Activated naive CD8-positive, alpha-beta T cell treated with anti-CD3 and anti-CD28 coated beads, Interleukin-2, amount 50 U/mL, for 24 hours (primary cell): ENCODE results near the gene TUBGCP2.

Experiments used
- ATAC-seq: fragments of 150-1000 bp; cut with Tn5 transposase; one replicate; pipeline ENCODE4 v1.10.0; 2021
- DNase-seq: peaks from one replicate; pipeline ENCODE4 v3.0.0; 2021
- H3K27ac Mint-ChIP-seq: one replicate; pipeline ENCODE4 v1.8.0; 2021; ENCODE audit warnings: mild to moderate bottlenecking, mixed read lengths
- H3K27me3 Mint-ChIP-seq: one replicate; pipeline ENCODE4 v1.8.0; 2021; ENCODE audit warnings: mixed read lengths
- H3K36me3 Mint-ChIP-seq: one replicate; pipeline ENCODE4 v1.8.0; 2021; ENCODE audit warnings: low read depth, mixed read lengths
- H3K4me1 Mint-ChIP-seq: one replicate; pipeline ENCODE4 v1.8.0; 2021; ENCODE audit warnings: mixed read lengths
- H3K4me3 Mint-ChIP-seq: one replicate; pipeline ENCODE4 v1.8.0; 2021; ENCODE audit warnings: mild to moderate bottlenecking, moderate library complexity, mixed read lengths
- H3K9me3 Mint-ChIP-seq: one replicate; pipeline ENCODE4 v1.8.0; 2021; ENCODE audit warnings: mixed read lengths

TUBGCP2 gene

DNA sequence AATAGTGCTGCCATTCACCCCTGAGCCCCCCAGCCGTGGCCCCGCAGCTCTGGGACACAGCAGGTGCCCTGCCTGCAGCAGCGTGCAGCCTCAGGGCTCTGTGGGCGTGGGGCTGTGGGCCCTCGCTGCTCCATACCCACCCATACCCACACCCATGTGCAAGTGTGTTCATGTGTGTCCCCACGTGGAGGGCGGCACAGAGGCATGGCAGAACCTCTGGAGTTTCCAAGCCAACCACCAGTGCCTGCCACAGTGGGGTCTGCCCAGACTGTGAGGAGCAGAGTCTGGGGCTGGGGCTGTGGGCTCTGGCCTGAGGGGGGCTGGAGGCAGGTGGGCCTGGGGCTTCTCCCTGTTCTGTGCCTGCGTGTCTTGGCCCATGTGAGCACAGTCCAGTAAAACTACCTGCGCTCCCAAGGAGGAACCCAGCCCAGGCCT lies 40.9 kb upstream of the TUBGCP2 start:
- no peaks in the 10 kb centered on the region for H3K9me3 Mint-ChIP-seq
- H3K27me3 Mint-ChIP-seq, result peaks cover 25% of the 10 kb centered on the region
- H3K27ac Mint-ChIP-seq, result no peak overlapping the region
- H3K4me1 Mint-ChIP-seq, result peaks cover 2% of the 10 kb centered on the region
- no peaks in the 10 kb centered on the region for H3K36me3 Mint-ChIP-seq
- ATAC-seq (no peak), DNase-seq (no peak)
- H3K4me3 Mint-ChIP-seq, result no peak overlapping the region

DNA sequence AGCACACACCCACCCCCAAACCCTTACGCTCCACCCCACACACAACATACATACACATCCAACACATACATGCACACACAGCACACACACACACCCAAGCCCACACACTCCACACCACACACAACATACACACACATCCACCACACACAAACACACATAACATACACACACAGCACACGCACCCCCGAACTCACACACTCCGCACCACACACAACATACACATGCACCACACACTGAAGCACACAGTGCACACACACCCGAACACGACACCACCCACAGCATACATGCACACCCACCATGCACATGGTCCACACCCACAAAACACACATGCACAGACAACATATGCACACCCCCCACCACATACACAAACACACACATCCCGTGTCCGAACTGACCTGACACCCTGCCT lies 40.5 kb upstream of the TUBGCP2 start:
- no peak for DNase-seq
- Mint-ChIP-seq H3K9me3 (no peaks in the 10 kb centered on the region), H3K36me3 (no peaks in the 10 kb centered on the region), H3K27me3 (peaks cover 29% of the 10 kb centered on the region), H3K4me1 (peaks cover 2% of the 10 kb centered on the region), H3K27ac (no peak overlapping the region), H3K4me3 (no peak overlapping the region)
- ATAC-seq, result no peak

DNA sequence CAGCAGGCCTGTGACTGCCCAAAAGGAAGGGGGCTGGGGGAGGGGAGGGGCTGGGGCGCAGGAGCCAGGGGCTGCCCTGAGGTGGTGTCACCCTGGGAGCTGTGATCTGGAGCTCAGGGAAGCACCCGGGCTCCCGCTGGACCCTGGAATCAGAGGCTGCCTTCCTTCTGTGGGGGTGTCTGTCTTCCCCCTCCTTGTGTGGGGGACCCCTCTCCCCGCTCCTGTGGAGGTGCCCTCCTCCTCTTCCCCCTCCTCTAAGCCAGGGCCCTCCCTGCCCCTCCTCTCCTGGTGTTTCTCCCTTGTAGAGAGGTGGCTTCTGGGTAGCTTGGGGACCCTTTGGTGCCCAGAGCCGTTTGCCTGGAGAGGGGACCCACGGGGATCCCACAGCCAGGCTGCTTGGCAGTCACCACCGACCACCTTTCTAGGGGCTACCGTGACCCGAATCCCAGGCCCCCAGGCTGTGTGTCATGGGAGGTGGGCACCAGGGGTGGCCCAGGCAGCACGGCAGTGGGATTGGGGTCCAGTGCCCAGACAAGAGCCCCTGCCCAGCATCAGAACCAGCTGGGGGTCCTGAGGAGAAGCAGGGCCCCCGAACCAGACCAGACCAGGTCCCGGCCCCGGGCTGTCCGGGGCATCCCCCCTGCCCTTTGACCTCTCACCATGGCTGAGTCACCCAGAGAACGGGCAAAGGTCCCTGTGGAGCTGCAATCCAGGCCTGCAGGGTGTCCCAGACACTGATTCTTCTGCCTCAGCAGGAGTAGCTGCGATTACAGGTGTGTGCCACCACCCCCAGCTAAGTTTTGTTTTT lies 39.2 kb upstream of the TUBGCP2 start:
- Mint-ChIP-seq H3K36me3 (no peaks in the 10 kb centered on the region), H3K9me3 (no peaks in the 10 kb centered on the region), H3K4me3 (no peak overlapping the region), H3K27me3 (peaks cover 38% of the 10 kb centered on the region), H3K4me1 (peaks cover 5% of the 10 kb centered on the region), H3K27ac (no peak overlapping the region)
- DNase-seq, result no peak
- no peak for ATAC-seq

DNA sequence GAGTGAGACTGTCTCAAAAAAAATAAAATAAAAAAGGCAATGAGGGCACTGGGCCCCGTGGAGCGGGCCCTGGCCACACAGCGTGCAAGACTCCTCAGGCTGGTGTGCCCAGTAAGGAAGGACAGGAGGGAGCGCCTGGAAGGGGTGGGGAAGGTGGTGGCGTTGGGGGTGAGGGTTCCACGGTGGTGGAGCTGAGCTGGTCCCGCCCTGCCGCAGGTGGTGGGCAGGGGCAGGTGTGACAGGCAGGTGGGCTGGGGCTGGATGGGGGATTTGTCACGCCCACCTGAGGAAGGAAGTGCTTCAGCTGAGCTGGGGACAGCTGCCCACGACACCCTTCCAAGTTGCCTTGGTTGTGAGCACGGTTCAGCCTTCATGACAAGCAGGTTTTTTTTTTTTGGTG lies 37.7 kb upstream of the TUBGCP2 start:
- ATAC-seq, result no peak
- Mint-ChIP-seq H3K4me1 (peaks cover 5% of the 10 kb centered on the region), H3K4me3 (no peak overlapping the region), H3K27ac (no peak overlapping the region), H3K36me3 (no peaks in the 10 kb centered on the region), H3K9me3 (no peaks in the 10 kb centered on the region), H3K27me3 (peaks cover 44% of the 10 kb centered on the region)
- no peak for DNase-seq

DNA sequence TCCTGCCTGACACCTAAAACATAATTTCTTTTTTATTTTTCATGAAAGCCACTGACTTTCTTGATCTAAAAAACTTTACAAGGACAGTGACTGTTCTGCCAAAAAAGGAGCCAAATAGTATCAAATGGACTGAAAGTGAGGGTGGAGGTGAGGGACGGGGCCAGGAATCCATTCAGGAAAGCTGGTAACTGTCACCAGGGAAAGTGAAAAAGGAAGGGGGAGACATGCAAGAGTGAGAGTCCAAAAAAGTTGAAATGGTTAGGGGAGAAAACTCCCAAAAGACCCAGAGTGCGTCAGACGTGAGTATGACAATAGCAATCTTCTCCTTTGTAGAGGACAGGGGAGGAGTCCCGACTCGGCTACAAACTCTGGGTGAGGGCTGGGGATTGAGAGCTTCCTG lies 35.6 kb upstream of the TUBGCP2 start:
- DNase-seq (no peak), ATAC-seq (no peak)
- Mint-ChIP-seq H3K4me1 (peaks cover 5% of the 10 kb centered on the region), H3K36me3 (no peaks in the 10 kb centered on the region), H3K4me3 (no peak overlapping the region), H3K27me3 (peaks cover 46% of the 10 kb centered on the region), H3K9me3 (no peaks in the 10 kb centered on the region), H3K27ac (no peak overlapping the region)

DNA sequence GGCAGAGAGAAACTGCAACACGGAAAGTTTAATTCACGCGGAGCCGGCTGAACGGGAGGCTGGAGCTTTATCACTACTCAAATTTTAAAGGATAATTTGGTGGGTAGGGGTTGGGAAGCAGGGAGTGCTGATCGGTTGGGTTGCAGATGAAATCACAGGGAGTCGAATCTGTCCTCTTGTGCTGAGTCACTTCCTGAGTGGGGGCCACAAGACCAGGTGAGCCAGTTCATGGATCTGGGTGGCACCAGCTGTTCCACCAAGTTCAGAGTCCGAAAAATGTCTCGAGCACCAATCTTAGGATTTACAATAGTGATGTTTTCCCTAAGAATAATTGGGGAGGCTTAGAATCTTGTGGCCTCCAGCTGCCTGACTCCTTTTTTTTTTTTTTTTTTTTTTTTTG lies 34.9 kb upstream of the TUBGCP2 start:
- ATAC-seq, result no peak
- no peak for DNase-seq
- no peak overlapping the region for H3K27ac Mint-ChIP-seq

DNA sequence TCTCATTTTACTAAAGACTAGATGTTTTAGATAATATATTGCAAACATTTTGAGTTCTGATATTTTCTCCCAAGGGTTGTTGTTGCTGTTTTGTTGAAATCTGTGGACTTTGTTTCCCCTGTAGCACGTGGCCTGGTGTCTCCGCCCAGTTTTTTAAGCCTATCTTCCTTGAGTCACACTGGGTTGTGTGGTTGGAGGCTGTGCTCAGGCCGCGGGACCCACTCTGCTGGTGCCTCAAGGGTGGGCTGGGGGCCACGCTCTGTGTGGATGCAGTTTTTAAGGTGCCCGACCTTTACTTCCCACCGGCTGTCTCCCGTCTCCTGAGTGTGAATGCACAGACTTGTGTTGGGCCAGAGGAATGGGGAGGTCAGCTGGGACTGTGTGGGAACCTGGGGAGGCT lies 34.3 kb upstream of the TUBGCP2 start:
- Mint-ChIP-seq H3K27me3 (peaks cover 44% of the 10 kb centered on the region), H3K9me3 (no peaks in the 10 kb centered on the region), H3K4me1 (peaks cover 3% of the 10 kb centered on the region), H3K4me3 (no peak overlapping the region), H3K27ac (no peak overlapping the region), H3K36me3 (no peaks in the 10 kb centered on the region)
- ATAC-seq, result no peak
- no peak for DNase-seq

More for the DNA sequence above, 34.9 kb upstream of the TUBGCP2 start:
- peaks cover 44% of the 10 kb centered on the region for H3K27me3 Mint-ChIP-seq
- H3K36me3 Mint-ChIP-seq, result no peaks in the 10 kb centered on the region
- no peaks in the 10 kb centered on the region for H3K9me3 Mint-ChIP-seq
- H3K4me1 Mint-ChIP-seq, result peaks cover 3% of the 10 kb centered on the region
- no peak overlapping the region for H3K4me3 Mint-ChIP-seq

DNA sequence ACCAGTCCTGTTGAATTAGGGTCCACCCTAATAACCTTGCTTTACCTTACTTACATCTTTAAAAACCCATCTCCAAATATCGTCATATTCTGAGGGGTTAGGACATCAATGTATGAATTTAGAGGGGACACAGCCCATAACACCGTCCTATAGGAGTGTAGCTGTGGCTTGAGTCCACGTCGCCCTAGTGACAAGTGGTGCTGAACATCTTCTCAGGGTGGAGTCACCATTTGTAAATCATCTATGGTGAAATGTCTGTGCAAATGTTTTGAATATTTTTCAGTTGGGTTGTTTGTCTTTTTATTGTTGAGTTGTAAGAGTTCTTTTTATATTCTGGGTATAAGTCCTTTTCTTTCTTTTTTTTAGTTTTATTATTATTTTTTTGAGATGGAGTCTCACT lies 33.3 kb upstream of the TUBGCP2 start:
- Mint-ChIP-seq H3K4me1 (peaks cover 3% of the 10 kb centered on the region), H3K9me3 (no peaks in the 10 kb centered on the region), H3K4me3 (no peak overlapping the region), H3K27ac (no peak overlapping the region), H3K27me3 (peaks cover 44% of the 10 kb centered on the region), H3K36me3 (no peaks in the 10 kb centered on the region)
- ATAC-seq (no peak), DNase-seq (no peak)

DNA sequence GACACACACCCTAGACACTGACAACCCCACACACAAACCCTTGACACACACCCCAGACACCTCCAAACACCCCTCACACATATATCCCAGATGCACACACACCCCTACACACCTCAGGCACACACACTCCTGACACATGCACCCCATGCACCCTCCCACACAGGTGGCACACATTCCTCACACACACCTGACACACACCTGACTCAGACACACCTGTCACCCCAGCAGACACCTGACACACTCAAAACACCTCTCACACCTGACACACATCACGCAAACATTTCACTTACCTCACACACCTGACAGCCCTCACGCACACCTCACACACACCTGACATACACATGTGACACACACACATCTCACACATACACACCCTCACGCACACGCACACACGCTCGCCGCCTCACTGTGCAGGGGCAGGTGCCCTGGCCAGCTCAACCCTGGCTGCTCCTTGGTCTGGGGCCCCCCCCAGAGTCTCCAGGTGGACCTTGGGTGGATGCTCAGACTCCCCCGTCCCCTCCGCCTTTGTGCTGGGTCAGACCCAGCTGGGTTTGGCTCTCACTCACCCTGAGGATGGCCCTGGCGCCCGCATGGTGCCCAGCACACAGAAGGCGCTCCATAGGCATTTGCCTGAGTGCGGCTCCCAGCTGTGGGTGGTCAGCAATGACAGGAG lies 31.2 kb upstream of the TUBGCP2 start:
- Mint-ChIP-seq H3K4me1 (peaks cover 5% of the 10 kb centered on the region), H3K27ac (no peak overlapping the region), H3K9me3 (no peaks in the 10 kb centered on the region), H3K36me3 (no peaks in the 10 kb centered on the region), H3K4me3 (no peak overlapping the region), H3K27me3 (peaks cover 29% of the 10 kb centered on the region)
- no peak for ATAC-seq
- no peak for DNase-seq

DNA sequence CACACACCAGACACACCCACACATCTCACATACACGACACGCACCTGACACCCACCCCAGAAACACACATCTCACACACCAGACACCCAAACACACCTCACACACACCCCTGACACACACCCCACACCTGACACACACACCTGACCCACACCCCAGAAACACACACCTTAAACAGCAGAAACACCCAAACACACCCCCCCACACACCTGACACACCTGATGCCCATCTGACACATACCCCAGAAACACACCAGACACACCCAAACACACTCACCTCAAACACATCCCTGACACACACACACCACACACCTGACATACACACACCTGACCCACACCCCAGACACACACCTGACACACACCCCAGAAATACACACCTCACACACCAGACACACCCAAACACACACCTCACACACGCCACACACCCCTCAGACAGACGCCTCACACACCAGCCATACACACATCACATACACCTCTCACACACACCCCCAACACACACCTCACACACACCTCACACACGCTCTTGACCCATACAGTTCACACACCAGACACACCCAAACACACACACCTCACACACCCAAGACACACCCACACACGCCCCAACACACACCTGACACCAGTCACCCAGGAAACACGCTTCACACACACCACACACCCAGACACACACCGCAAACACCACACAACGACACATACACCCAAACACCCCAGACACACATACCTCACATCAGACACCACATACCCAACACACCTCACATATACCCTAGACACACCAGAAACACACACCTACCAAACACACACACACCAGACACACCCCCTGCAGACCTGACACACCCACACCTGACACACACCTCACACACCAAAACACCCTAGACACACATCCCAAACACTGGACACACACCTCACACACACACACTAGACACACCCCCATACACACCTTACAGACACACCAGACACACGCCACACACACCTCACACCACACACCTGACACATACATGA lies 29.7 kb upstream of the TUBGCP2 start:
- Mint-ChIP-seq H3K9me3 (no peaks in the 10 kb centered on the region), H3K27me3 (peaks cover 24% of the 10 kb centered on the region), H3K36me3 (no peaks in the 10 kb centered on the region), H3K4me3 (no peak overlapping the region), H3K4me1 (peaks cover 6% of the 10 kb centered on the region), H3K27ac (no peak overlapping the region)
- DNase-seq (no peak), ATAC-seq (no peak)

DNA sequence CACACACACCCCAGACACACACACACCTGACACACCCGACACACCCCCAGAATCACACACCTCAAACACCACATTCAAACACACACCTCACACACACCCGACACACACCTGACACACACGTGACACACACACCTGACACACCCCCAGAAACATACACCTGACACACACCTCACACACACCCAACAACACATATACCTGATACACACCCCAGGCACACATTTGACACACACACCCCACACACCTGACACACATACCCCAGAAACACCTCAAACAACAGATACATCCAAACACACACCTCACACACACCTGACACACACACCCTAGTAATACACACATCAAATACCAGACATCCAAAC lies 28.7 kb upstream of the TUBGCP2 start:
- Mint-ChIP-seq H3K27ac (no peak overlapping the region), H3K27me3 (peaks cover 23% of the 10 kb centered on the region), H3K9me3 (no peaks in the 10 kb centered on the region), H3K4me1 (peaks cover 5% of the 10 kb centered on the region), H3K4me3 (no peak overlapping the region), H3K36me3 (no peaks in the 10 kb centered on the region)
- ATAC-seq (no peak), DNase-seq (no peak)

DNA sequence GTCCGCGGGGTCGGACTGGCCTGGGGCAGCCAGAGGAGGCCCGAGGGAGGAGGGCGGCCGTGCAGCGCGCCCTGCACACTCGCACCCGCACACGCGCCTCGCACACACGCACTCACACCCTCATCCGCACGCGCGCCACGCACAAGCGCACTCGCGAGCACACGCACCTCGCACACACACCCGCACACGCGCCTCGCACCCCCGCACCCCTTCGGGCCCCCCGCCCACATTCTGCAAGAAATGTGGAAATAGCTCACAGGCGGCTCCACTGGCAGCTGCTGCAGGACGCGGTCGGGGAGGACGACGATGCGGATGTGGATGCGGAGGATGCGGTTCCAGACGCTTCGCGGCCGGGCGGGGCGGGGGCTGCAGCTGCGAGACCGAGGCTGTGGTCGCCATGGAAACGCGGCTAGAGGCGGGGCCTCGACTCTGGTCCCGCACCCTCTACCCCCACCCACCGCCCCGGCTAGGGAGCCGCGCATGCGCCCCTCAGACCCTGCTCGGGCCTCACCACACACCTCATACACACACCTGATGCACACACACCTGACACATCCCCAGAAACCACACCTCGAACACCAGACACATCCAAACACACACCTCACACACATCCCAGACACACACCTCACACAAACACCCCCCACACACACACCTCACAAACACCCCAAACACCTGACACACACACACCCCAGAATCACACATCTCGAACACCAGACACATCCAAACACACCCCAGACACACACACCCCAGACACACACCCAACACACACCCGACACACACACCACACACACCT lies 28.1 kb upstream of the TUBGCP2 start, which contains the start of gene CALY:
TSS of gene CALY (minus strand) at position 320 of the 793 bp plus-strand sequence. CDS start 7,907 bp downstream, outside the sequence.
- DNase-seq, result peak; percentile 71
- ATAC-seq, result peak; percentile 33
- H3K27ac Mint-ChIP-seq, result no peak within 1 kb of the TSS
- peaks cover 25% of the 10 kb centered on the region for H3K27me3 Mint-ChIP-seq
- H3K4me3 Mint-ChIP-seq, result peak within 1 kb of the TSS; percentile 38
- H3K9me3 Mint-ChIP-seq, result no peaks in the 10 kb centered on the region
- H3K4me1 Mint-ChIP-seq, result peaks cover 5% of the 10 kb centered on the region
- no peaks in the 10 kb centered on the region for H3K36me3 Mint-ChIP-seq

DNA sequence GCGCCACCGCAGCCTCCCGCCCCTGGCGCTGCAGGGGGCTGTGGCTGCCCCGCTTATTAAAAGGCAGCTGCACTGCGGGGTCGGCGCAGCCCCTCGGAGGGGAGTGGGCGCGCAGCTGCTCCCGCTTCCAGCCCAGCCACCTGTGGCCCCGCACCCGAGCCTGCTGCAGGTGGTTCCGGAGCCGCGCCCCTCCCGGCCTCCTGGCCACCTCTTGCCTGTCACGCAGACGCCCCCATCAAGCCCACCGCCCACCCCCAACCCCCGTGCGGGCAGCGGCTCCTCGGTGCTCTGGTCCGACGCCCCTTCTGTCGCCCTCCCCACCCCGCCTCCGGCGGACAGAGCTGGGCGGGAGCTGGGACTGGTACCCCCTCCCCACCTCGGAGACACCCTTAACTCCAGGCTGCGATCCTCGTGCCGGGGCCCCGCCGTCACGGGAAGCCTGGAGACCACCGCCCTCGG lies 27.5 kb upstream of the TUBGCP2 start:
- DNase-seq (no peak), ATAC-seq (no peak)
- Mint-ChIP-seq H3K9me3 (no peaks in the 10 kb centered on the region), H3K27me3 (peaks cover 27% of the 10 kb centered on the region), H3K4me3 (no peak overlapping the region), H3K36me3 (no peaks in the 10 kb centered on the region), H3K27ac (no peak overlapping the region), H3K4me1 (peaks cover 5% of the 10 kb centered on the region)
